ENCODE data around the gene TNFAIP8L1.

The TNFAIP8L1 gene

DNA sequence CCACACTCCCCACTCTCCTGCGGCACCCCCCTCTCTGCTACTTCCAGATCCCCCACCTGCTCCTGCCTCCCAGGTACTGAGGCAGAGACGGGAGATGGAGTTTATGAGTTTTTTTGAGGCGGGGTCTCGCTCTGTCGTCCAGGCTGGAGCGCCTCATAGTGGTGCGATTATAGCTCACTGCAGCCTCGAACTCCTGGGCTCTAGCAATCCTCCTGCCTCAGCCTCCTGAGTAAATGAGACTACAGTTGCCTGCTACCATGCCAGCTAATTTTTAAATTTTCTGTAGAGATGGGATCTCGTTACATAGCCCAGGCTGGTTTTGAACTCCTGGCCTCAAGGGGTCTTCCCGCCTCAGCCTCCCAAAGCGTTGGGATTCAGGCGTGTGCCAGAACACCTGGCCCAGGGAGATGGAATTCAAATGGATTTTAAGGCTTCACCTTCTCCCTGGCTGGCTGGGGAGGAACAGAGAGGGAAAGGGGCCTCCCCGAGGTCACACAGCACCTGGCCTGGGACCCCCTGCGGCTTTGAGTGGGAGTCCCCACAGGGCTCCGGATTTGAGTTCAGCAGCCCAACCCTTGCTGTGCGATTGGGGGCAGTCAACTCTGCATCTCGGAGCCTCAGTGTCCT is 19.5 kb upstream of the TNFAIP8L1 start:
- Histone ChIP-seq H3K4me3 (replicated peaks; ENCODE audit: insufficient read depth, low read length) (no peak overlapping the region), H3K27ac (replicated peaks) (no peak overlapping the region), H3K27me3 (ENCODE audit: insufficient read depth, poor library complexity, severe bottlenecking) (no peaks in the 10 kb centered on the region)
- no peak for DNase-seq (ENCODE audit: low read depth in 1 of 2, low spot score in 1 of 2)
- TF ChIP-seq, protein P1, sequence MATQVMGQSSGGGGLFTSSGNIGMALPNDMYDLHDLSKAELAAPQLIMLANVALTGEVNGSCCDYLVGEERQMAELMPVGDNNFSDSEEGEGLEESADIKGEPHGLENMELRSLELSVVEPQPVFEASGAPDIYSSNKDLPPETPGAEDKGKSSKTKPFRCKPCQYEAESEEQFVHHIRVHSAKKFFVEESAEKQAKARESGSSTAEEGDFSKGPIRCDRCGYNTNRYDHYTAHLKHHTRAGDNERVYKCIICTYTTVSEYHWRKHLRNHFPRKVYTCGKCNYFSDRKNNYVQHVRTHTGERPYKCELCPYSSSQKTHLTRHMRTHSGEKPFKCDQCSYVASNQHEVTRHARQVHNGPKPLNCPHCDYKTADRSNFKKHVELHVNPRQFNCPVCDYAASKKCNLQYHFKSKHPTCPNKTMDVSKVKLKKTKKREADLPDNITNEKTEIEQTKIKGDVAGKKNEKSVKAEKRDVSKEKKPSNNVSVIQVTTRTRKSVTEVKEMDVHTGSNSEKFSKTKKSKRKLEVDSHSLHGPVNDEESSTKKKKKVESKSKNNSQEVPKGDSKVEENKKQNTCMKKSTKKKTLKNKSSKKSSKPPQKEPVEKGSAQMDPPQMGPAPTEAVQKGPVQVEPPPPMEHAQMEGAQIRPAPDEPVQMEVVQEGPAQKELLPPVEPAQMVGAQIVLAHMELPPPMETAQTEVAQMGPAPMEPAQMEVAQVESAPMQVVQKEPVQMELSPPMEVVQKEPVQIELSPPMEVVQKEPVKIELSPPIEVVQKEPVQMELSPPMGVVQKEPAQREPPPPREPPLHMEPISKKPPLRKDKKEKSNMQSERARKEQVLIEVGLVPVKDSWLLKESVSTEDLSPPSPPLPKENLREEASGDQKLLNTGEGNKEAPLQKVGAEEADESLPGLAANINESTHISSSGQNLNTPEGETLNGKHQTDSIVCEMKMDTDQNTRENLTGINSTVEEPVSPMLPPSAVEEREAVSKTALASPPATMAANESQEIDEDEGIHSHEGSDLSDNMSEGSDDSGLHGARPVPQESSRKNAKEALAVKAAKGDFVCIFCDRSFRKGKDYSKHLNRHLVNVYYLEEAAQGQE (IDR thresholded peaks at IDR 0.05; ENCODE audit: insufficient replicate concordance, low read depth) = no peak
- TF ChIP-seq SPI1 (IDR thresholded peaks at IDR 0.05; ENCODE audit: borderline replicate concordance, low read depth) (no peak), POLR2AphosphoS5 (IDR thresholded peaks at IDR 0.05; ENCODE audit: low read depth) (no peak), GABPA (IDR thresholded peaks at IDR 0.05; ENCODE audit: low read depth) (no peak)
- TF ChIP-seq, protein P2, sequence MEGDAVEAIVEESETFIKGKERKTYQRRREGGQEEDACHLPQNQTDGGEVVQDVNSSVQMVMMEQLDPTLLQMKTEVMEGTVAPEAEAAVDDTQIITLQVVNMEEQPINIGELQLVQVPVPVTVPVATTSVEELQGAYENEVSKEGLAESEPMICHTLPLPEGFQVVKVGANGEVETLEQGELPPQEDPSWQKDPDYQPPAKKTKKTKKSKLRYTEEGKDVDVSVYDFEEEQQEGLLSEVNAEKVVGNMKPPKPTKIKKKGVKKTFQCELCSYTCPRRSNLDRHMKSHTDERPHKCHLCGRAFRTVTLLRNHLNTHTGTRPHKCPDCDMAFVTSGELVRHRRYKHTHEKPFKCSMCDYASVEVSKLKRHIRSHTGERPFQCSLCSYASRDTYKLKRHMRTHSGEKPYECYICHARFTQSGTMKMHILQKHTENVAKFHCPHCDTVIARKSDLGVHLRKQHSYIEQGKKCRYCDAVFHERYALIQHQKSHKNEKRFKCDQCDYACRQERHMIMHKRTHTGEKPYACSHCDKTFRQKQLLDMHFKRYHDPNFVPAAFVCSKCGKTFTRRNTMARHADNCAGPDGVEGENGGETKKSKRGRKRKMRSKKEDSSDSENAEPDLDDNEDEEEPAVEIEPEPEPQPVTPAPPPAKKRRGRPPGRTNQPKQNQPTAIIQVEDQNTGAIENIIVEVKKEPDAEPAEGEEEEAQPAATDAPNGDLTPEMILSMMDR (IDR thresholded peaks at IDR 0.05; ENCODE audit: insufficient read depth, low read length) = no peak

DNA sequence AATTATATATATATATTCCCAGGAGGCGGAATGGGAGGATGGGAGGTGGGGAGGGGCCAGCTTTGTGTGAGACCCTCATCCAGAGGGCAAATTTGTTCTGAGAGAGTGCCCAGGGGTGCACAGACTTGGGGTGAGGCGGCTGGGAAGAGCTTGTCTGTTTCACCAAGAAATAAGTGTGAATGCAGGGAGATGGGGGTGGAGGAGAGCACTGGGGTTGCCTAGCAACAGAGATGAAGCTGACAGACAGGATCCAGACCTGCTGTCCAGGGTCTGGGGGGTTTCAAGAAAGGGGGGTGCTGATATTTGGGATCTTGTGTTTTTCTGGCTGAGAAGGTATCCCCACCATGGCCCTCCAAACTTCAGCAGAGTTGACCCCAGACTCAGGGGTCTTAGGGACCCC is 18.6 kb upstream of the TNFAIP8L1 start:
- no peak for DNase-seq (ENCODE audit: low read depth in 1 of 2, low spot score in 1 of 2)
- TF ChIP-seq POLR2AphosphoS5 (IDR thresholded peaks at IDR 0.05; ENCODE audit: low read depth) (no peak), GABPA (IDR thresholded peaks at IDR 0.05; ENCODE audit: low read depth) (no peak), SPI1 (IDR thresholded peaks at IDR 0.05; ENCODE audit: borderline replicate concordance, low read depth) (no peak)
- TF ChIP-seq, protein P1 (IDR thresholded peaks at IDR 0.05; ENCODE audit: insufficient replicate concordance, low read depth) = no peak
- TF ChIP-seq, protein P2 (IDR thresholded peaks at IDR 0.05; ENCODE audit: insufficient read depth, low read length) = no peak
- Histone ChIP-seq H3K27ac (replicated peaks) (no peak overlapping the region), H3K4me3 (replicated peaks; ENCODE audit: insufficient read depth, low read length) (no peak overlapping the region), H3K27me3 (ENCODE audit: insufficient read depth, poor library complexity, severe bottlenecking) (no peaks in the 10 kb centered on the region)

DNA sequence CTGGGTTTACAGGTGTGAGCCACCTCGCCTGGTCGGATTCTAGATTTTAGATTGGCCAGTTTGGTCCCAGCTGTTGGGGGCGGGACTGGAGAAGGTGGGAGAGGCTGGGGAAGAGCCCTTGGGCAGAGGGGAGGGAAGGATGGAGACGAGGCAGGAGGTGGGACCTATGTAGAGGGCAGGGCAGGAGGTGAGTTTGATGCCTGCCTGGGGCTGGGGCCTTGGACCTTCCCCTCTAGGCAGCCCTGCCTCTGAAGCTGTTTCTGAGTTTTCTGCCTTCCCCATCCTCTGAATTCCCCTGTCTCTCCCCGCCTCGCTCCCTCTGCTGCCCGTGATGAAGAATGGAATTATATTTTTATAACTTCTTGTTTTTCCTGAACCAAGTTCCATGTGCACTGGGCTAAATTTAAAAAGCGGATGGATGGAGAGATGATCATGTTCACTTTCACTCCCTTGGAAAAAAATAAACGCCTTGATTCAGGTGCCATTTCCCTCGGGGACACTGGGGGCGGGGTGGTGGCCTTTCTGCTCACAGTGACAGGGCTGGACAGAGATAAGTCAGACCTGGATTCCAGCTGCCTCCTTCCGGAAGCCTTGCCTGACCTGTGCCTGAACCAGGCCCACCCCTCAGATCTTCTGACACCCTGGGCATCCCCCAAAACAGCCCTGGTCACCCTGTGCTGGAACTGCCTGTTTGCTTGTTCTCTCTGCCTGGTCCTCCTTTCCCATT is 16.5 kb upstream of the TNFAIP8L1 start:
- no peak overlapping the region for H3K4me3 ChIP-seq (replicated peaks; ENCODE audit: insufficient read depth, low read length)
- H3K27me3 ChIP-seq (ENCODE audit: insufficient read depth, poor library complexity, severe bottlenecking) = no peaks in the 10 kb centered on the region
- H3K27ac ChIP-seq (replicated peaks) = no peak overlapping the region
- TF ChIP-seq, protein P2 (IDR thresholded peaks at IDR 0.05; ENCODE audit: insufficient read depth, low read length) = no peak
- DNase-seq (ENCODE audit: low read depth in 1 of 2, low spot score in 1 of 2) = no peak
